Prostate gland (tissue), 2 donors: ENCODE data around the gene PURB.

ENCODE experiments used
- CTCF ChIP-seq, 4 experiments: fragments of 200-600 bp in 2 of 4; fragments of 450-650 bp in 2 of 4; sonication (generic) in 2 of 4; IDR thresholded peaks; 1 replicate in 3 of 4; 2 replicates in 1 of 4; pipeline ENCODE4 v1.5.1; 2016 to 2019; ENCODE audit warnings: antibody characterized with exemption in 4 of 4, mild to moderate bottlenecking in 2 of 4, moderate library complexity in 2 of 4
- POLR2A ChIP-seq: fragments of 450-650 bp; IDR thresholded peaks from one replicate; pipeline ENCODE4 v1.6.1; 2016; ENCODE audit warnings: antibody characterized with exemption, mild to moderate bottlenecking
- POLR2AphosphoS5 ChIP-seq: sonication (generic); formaldehyde crosslinking; IDR thresholded peaks from one replicate; pipeline ENCODE4 v1.6.1; 2017; ENCODE audit warnings: antibody characterized with exemption

GRCh38 chr7:44838751-44839150 is 46.6 kb downstream of the PURB start:
- TF ChIP-seq POLR2A, result no peak
- TF ChIP-seq CTCF (IDR thresholded peaks at IDR 0.05), result no peak
- TF ChIP-seq POLR2AphosphoS5, result no peak
